Dermis blood vessel endothelial cell (primary cell): ENCODE results near the gene PPP4R2. TPM values are rescaled to one million over a fixed set of nuclear protein-coding genes. Genes with fewer than 3 reads are reported as not detected.
A peak's percentile ranks its signal among the peaks of the same experiment; 100 is the strongest.
"Not testable (repeated sequence)": the region's sequence is repeated elsewhere in the genome, so short reads cannot be mapped to it uniquely, and the experiment has no call there.

Source experiments
- DNase-seq: peaks from one replicate; pipeline ENCODE4 v3.0.0; 2010
- total RNA-seq: library from RNA; depleted of rRNA; stranded (reverse); fragments of >200 nt; gene quantifications from 2 replicates; pipeline ENCODE4 v1.2.3, GENCODE V29; 2014

PPP4R2 gene
- total RNA-seq, 1 donor from 2014 or later = 91.4 TPM

- DNase-seq = no peak
Observed at GRCh38 chr3:73026111-73026759, 29.6 kb downstream of the PPP4R2 start.

- no peak for DNase-seq
Observed at GRCh38 chr3:73026760-73027113, 30.1 kb downstream of the PPP4R2 start.

GRCh38 chr3:73028803-73029202 lies 32.2 kb downstream of the PPP4R2 start:
- no peak for DNase-seq

GRCh38 chr3:73029321-73029796 lies 32.7 kb downstream of the PPP4R2 start:
- peak; percentile 28 for DNase-seq

GRCh38 chr3:73030073-73030597 lies 33.5 kb downstream of the PPP4R2 start:
- no peak for DNase-seq

GRCh38 chr3:73031573-73032103 lies 35.0 kb downstream of the PPP4R2 start:
- DNase-seq = no peak

GRCh38 chr3:73036694-73037591 lies 40.3 kb downstream of the PPP4R2 start:
- DNase-seq = peak; percentile 33

- DNase-seq = peak; percentile 17
Observed at GRCh38 chr3:73041537-73041936, 44.9 kb downstream of the PPP4R2 start.

- no peak for DNase-seq
Observed at GRCh38 chr3:73043414-73043813, 46.8 kb downstream of the PPP4R2 start.

GRCh38 chr3:73045391-73045790 lies 48.8 kb downstream of the PPP4R2 start:
- DNase-seq = no peak

- DNase-seq = no peak
Observed at GRCh38 chr3:73046195-73046594, 49.6 kb downstream of the PPP4R2 start.

GRCh38 chr3:73049319-73049718 lies 52.7 kb downstream of the PPP4R2 start:
- no peak for DNase-seq

- peak; percentile 49 for DNase-seq
Observed at GRCh38 chr3:73052857-73053256, 56.2 kb downstream of the PPP4R2 start.

- DNase-seq = no peak
Observed at GRCh38 chr3:73055583-73055982, 59.0 kb downstream of the PPP4R2 start.

- peak; percentile 72 for DNase-seq
Observed at GRCh38 chr3:73056014-73056844, 59.6 kb downstream of the PPP4R2 start.

GRCh38 chr3:73056845-73057150 lies 60.2 kb downstream of the PPP4R2 start:
- DNase-seq = no peak

GRCh38 chr3:73060302-73060723 lies 63.7 kb downstream of the PPP4R2 start:
- no peak for DNase-seq

GRCh38 chr3:73061416-73061815 lies 64.8 kb downstream of the PPP4R2 start, which contains the start of gene EBLN2:
Gene EBLN2, plus strand, starts transcription at chr3:73061659. Its CDS starts 423 bp downstream, at chr3:73062082.
- DNase-seq = no peak

GRCh38 chr3:73066243-73066642 lies 69.6 kb downstream of the PPP4R2 start:
- not testable (repeated sequence) for DNase-seq

GRCh38 chr3:73068419-73068818 lies 71.8 kb downstream of the PPP4R2 start:
- no peak for DNase-seq

GRCh38 chr3:73069187-73069586 lies 72.6 kb downstream of the PPP4R2 start:
- DNase-seq = no peak

GRCh38 chr3:73069775-73070444 lies 73.3 kb downstream of the PPP4R2 start:
- DNase-seq = no peak
